RWPE2 (cell line): ENCODE measurements around the gene BBC3.

ENCODE experiments used
- ATAC-seq: fragments of 200-7000 bp; cut with Tn5 transposase; 3 replicates; pipeline ENCODE4 v1.9.1; 2021; ENCODE audit warnings: low read depth
- DNase-seq: peaks from one replicate; pipeline ENCODE4 v3.0.0-alpha.2; 2020; ENCODE audit warnings: low spot score
- H3K27ac ChIP-seq: fragments of 450-650 bp; 2 replicates; pipeline ENCODE4 v1.5.1; 2017; ENCODE audit warnings: mild to moderate bottlenecking; ENCODE audit not compliant: poor library complexity, severe bottlenecking
- H3K27me3 ChIP-seq: fragments of 250-450 bp; sonication (Bioruptor Pico); 2 replicates; pipeline ENCODE4 v1.5.1; 2021; ENCODE audit warnings: mild to moderate bottlenecking, moderate library complexity; ENCODE audit not compliant: insufficient read depth, poor library complexity, severe bottlenecking
- H3K36me3 ChIP-seq: fragments of 250-450 bp; sonication (Bioruptor Pico); 2 replicates; pipeline ENCODE4 v1.5.1; 2020; ENCODE audit warnings: low read depth, mild to moderate bottlenecking, moderate library complexity
- H3K4me1 ChIP-seq: fragments of 250-450 bp; sonication (Bioruptor Pico); 2 replicates; pipeline ENCODE4 v1.5.1; 2021; ENCODE audit warnings: mild to moderate bottlenecking, moderate library complexity; ENCODE audit not compliant: insufficient read depth, poor library complexity, severe bottlenecking
- H3K4me3 ChIP-seq: fragments of 250-450 bp; sonication (Bioruptor Pico); 2 replicates; pipeline ENCODE4 v1.5.1; 2021; ENCODE audit warnings: mild to moderate bottlenecking, moderate library complexity; ENCODE audit not compliant: severe bottlenecking
- H3K9me3 ChIP-seq: fragments of 250-450 bp; sonication (Bioruptor Pico); 2 replicates; pipeline ENCODE4 v1.5.1; 2021; ENCODE audit warnings: mild to moderate bottlenecking, moderate library complexity; ENCODE audit not compliant: severe bottlenecking
- TF ChIP-seq, protein P1 (sequence below): fragments of 450-650 bp; IDR thresholded peaks from one replicate; pipeline ENCODE4 v1.5.1; 2017; ENCODE audit warnings: mild to moderate bottlenecking, moderate library complexity; ENCODE audit not compliant: poor library complexity, severe bottlenecking

Gene BBC3

DNA sequence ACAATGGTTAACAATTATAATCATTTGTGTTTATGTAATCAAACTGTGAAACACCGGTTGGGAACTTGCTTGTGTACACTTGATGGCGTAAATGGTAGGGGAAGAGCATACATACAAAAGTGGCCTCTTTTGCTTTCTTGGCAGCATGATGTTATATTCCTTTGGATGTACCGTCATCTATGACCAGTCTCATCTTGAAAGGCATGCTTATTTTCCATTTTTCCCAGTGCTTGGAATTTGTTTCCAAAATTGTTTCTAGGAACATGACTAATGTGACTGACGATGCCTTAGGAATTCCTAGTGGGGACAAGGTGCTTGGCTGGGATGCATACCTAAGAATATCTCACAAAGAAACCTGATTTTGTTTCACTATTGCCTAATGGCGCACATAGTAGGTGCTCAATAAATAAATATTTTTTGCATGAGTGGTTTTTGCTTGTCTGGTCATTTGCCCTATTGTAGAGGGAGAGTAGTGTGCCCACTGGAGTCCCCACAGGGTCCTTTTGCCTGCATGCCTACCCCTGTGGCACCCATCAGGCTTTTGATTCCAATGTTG, 54.9 kb downstream of the BBC3 start:
- peak; percentile 63 for ATAC-seq
- Histone ChIP-seq H3K27me3 (no peaks in the 10 kb centered on the region), H3K4me1 (peaks cover 10% of the 10 kb centered on the region), H3K36me3 (peaks cover 77% of the 10 kb centered on the region), H3K27ac (peak overlapping the region; percentile 35), H3K9me3 (no peaks in the 10 kb centered on the region), H3K4me3 (no peak overlapping the region)
- TF ChIP-seq, protein P1, sequence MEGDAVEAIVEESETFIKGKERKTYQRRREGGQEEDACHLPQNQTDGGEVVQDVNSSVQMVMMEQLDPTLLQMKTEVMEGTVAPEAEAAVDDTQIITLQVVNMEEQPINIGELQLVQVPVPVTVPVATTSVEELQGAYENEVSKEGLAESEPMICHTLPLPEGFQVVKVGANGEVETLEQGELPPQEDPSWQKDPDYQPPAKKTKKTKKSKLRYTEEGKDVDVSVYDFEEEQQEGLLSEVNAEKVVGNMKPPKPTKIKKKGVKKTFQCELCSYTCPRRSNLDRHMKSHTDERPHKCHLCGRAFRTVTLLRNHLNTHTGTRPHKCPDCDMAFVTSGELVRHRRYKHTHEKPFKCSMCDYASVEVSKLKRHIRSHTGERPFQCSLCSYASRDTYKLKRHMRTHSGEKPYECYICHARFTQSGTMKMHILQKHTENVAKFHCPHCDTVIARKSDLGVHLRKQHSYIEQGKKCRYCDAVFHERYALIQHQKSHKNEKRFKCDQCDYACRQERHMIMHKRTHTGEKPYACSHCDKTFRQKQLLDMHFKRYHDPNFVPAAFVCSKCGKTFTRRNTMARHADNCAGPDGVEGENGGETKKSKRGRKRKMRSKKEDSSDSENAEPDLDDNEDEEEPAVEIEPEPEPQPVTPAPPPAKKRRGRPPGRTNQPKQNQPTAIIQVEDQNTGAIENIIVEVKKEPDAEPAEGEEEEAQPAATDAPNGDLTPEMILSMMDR: no peak
- DNase-seq: no peak

DNA sequence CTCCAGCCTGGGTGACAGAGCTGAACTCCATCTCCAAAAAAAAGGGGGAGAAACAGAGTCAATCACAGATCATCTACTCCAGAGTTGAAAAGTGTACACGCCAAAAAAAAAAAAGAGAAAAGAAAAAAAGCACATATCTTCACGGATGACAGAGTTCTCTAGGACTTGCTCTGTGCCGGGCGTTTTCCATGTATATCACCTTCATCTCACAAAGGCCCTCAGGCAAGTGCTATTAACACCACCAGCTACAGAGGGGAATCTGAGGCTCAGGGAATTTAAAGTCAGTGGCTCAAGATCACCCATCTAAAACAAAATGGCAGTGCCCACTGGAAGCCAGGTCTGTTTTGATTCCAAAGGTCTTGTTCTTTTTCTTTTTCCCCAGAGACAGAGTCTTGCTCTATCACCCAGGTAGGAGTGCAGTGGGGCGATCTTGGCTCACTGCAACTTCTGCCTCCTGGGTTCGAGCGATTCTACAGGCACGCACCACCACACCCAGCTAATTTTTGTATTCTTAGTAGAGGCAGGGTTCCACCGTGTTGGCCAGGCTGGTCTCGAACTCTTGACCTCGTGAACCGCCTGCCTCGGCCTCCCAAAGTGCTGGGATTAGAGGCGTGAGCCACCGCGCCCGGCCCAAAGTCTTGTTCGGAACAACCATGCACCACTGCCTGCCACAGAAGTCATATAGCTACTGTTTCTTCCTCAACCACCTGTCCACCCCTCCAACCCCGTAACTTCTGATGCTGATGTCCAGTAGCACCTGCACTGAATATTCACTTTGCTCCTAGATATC, 58.1 kb downstream of the BBC3 start:
- no peaks in the 10 kb centered on the region for H3K9me3 ChIP-seq
- H3K4me3 ChIP-seq: no peak overlapping the region
- peaks cover 86% of the 10 kb centered on the region for H3K36me3 ChIP-seq
- H3K4me1 ChIP-seq: peaks cover 10% of the 10 kb centered on the region
- TF ChIP-seq, protein P1: no peak
- ATAC-seq (no peak), DNase-seq (no peak)
- no peak overlapping the region for H3K27ac ChIP-seq
- H3K27me3 ChIP-seq: no peaks in the 10 kb centered on the region
